ENCODE results near the gene CAMTA1.

Gene CAMTA1

GRCh38 chr1:7667625-7668218 is 882.5 kb downstream of the CAMTA1 start:
- in situ Hi-C loops (cut with MboI; ENCODE audit: low sequenced_read_pairs): loop anchor here (10.0 to 25.0 kb wide), 2 partner anchors 347 to 670 kb away; no protein-coding TSS in a partner anchor

GRCh38 chr1:7669559-7670311 is 884.5 kb downstream of the CAMTA1 start:
- in situ Hi-C loops (cut with MboI; ENCODE audit: low sequenced_read_pairs): loop anchor here (10.0 to 25.0 kb wide), 3 partner anchors 235 to 668 kb away; no protein-coding TSS in a partner anchor

- in situ Hi-C loops (cut with MboI; ENCODE audit: low sequenced_read_pairs): loop anchor here (10.0 to 25.0 kb wide), 2 partner anchors 234 to 667 kb away; no protein-coding TSS in a partner anchor
These were observed 885.3 kb downstream of the CAMTA1 start for GRCh38 chr1:7670334-7671145.

GRCh38 chr1:7671146-7671465 is 885.9 kb downstream of the CAMTA1 start:
- in situ Hi-C loops (cut with MboI; ENCODE audit: low sequenced_read_pairs): loop anchor here (10.0 to 25.0 kb wide), 2 partner anchors 234 to 666 kb away; no protein-coding TSS in a partner anchor

GRCh38 chr1:7671676-7672075 is 886.4 kb downstream of the CAMTA1 start:
- in situ Hi-C loops (cut with MboI; ENCODE audit: low sequenced_read_pairs): loop anchor here (10.0 to 25.0 kb wide), 2 partner anchors 233 to 666 kb away; no protein-coding TSS in a partner anchor

GRCh38 chr1:7672864-7673263 is 887.6 kb downstream of the CAMTA1 start:
- in situ Hi-C loops (cut with MboI; ENCODE audit: low sequenced_read_pairs): loop anchor here (10.0 to 25.0 kb wide), 2 partner anchors 232 to 664 kb away; no protein-coding TSS in a partner anchor

GRCh38 chr1:7674972-7675371 is 889.7 kb downstream of the CAMTA1 start:
- in situ Hi-C loops (cut with MboI; ENCODE audit: low sequenced_read_pairs): loop anchor here (10.0 to 25.0 kb wide), 2 partner anchors 230 to 662 kb away; no protein-coding TSS in a partner anchor

GRCh38 chr1:7675431-7676273 is 890.4 kb downstream of the CAMTA1 start:
- in situ Hi-C loops (cut with MboI; ENCODE audit: low sequenced_read_pairs): loop anchor here (10.0 kb wide), 1 partner anchor 229 kb away; no protein-coding TSS in a partner anchor

- in situ Hi-C loops (cut with MboI; ENCODE audit: low sequenced_read_pairs): loop anchor here (10.0 kb wide), 1 partner anchor 228 kb away; no protein-coding TSS in a partner anchor
These were observed 891.2 kb downstream of the CAMTA1 start for GRCh38 chr1:7676274-7676945.

GRCh38 chr1:7677111-7677510 is 891.9 kb downstream of the CAMTA1 start:
- in situ Hi-C loops (cut with MboI; ENCODE audit: low sequenced_read_pairs): loop anchor here (10.0 kb wide), 1 partner anchor 228 kb away; no protein-coding TSS in a partner anchor

GRCh38 chr1:7677815-7678214 is 892.6 kb downstream of the CAMTA1 start:
- in situ Hi-C loops (cut with MboI; ENCODE audit: low sequenced_read_pairs): loop anchor here (10.0 kb wide), 1 partner anchor 227 kb away; no protein-coding TSS in a partner anchor

- in situ Hi-C loops (cut with MboI; ENCODE audit: low sequenced_read_pairs): loop anchor here (10.0 kb wide), 1 partner anchor 226 kb away; no protein-coding TSS in a partner anchor
These were observed 893.4 kb downstream of the CAMTA1 start for GRCh38 chr1:7678491-7679158.

GRCh38 chr1:7679159-7679872 is 894.1 kb downstream of the CAMTA1 start:
- in situ Hi-C loops (cut with MboI; ENCODE audit: low sequenced_read_pairs): loop anchor here (10.0 kb wide), 1 partner anchor 225 kb away; no protein-coding TSS in a partner anchor

GRCh38 chr1:7679873-7680206 is 894.6 kb downstream of the CAMTA1 start:
- in situ Hi-C loops (cut with MboI; ENCODE audit: low sequenced_read_pairs): loop anchor here (10.0 kb wide), 1 partner anchor 225 kb away; no protein-coding TSS in a partner anchor

GRCh38 chr1:7680207-7680954 is 895.1 kb downstream of the CAMTA1 start:
- in situ Hi-C loops (cut with MboI; ENCODE audit: low sequenced_read_pairs): no loop called here

GRCh38 chr1:7680955-7681268 is 895.7 kb downstream of the CAMTA1 start:
- in situ Hi-C loops (cut with MboI; ENCODE audit: low sequenced_read_pairs): no loop called here

- in situ Hi-C loops (cut with MboI; ENCODE audit: low sequenced_read_pairs): no loop called here
These were observed 896.1 kb downstream of the CAMTA1 start for GRCh38 chr1:7681401-7681800.

GRCh38 chr1:7683521-7683920 is 898.3 kb downstream of the CAMTA1 start:
- in situ Hi-C loops (cut with MboI; ENCODE audit: low sequenced_read_pairs): no loop called here
